Ovary (tissue), 3 donors: ENCODE data around the gene HIVEP3.

Experiments used
- CTCF ChIP-seq, 3 donors: fragments of 450-650 bp in 2 of 3; fragments of 200-600 bp in 1 of 3; IDR thresholded peaks; one replicate each; pipeline versions ENCODE4 v1.5.1 to v1.8.0; 2016 to 2022; ENCODE audit warnings: antibody characterized with exemption in 3 of 3, mild to moderate bottlenecking in 1 of 3
- EP300 ChIP-seq: sonication (generic); formaldehyde crosslinking; IDR thresholded peaks from one replicate; pipeline ENCODE4 v1.6.1; 2017; ENCODE audit warnings: antibody characterized with exemption
- POLR2A ChIP-seq: fragments of 450-650 bp; IDR thresholded peaks from one replicate; pipeline ENCODE4 v1.6.1; 2017; ENCODE audit warnings: antibody characterized with exemption, mild to moderate bottlenecking, moderate library complexity
- donor health status: DM: no; HTN: no; CAD: no.

GRCh38 chr1:41740058-41740457 lies 178.7 kb downstream of the HIVEP3 start:
- TF ChIP-seq POLR2A (no peak), CTCF (IDR thresholded peaks at IDR 0.05) (no peak), EP300 (no peak)
